HG03108 (cell line): ENCODE measurements around the gene FAM234B.

Source experiments
- ATAC-seq: cut with Tn5 transposase; IDR thresholded peaks from one replicate; pipeline ENCODE4 v1.9.1; 2021; ENCODE audit warnings: moderate library complexity; ENCODE audit not compliant: unreplicated experiment

The FAM234B gene

GRCh38 chr12:13044002-13044905, at the start of gene FAM234B:
Gene FAM234B (plus strand): TSS chr12:13044381. CDS start chr12:13044404, 23 bp downstream.
- ATAC-seq = peak; percentile 92

DNA sequence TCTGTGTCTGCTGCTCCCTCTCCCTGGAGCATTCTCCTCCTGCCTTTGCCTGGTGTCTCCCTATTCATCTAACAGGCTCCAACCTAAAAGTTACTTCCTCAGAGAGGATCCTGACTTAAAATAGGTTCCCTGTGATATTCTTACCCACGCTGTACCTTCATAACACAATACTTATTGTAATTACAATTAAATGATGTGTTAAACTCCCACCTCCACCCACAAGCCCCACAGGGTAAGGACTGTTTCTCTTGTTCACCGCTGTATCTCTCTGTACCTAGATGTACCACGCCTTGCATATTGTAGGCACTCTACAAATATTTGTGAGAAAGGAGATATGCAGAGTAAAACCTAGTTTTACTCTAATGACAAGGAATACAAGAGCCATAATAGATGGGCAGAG, 49.1 kb upstream of the FAM234B start:
- no peak for ATAC-seq

GRCh38 chr12:12996209-12996608, 48.0 kb upstream of the FAM234B start:
- ATAC-seq = no peak

DNA sequence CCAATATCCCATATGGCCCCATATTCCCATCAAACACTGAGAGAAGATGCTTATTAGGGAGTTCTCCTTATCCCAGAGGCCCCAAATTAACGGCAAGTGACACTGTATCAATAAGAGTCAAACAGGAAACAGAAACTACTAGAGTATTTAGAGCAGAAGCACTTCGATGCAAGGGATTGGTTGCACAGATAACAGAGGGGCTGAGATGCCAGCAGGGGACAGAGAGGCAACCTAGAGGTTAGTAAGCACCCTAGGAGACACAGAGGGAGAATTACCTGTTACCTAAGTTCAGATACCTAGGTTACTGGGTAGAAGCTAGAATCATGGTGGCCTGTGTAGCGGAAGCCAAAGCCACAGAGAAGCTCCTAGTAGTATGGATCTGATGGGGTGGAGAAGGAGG, 47.0 kb upstream of the FAM234B start:
- ATAC-seq = no peak

GRCh38 chr12:12997734-12998133, 46.4 kb upstream of the FAM234B start:
- no peak for ATAC-seq

GRCh38 chr12:12998248-12998647, 45.9 kb upstream of the FAM234B start:
- ATAC-seq = no peak

DNA sequence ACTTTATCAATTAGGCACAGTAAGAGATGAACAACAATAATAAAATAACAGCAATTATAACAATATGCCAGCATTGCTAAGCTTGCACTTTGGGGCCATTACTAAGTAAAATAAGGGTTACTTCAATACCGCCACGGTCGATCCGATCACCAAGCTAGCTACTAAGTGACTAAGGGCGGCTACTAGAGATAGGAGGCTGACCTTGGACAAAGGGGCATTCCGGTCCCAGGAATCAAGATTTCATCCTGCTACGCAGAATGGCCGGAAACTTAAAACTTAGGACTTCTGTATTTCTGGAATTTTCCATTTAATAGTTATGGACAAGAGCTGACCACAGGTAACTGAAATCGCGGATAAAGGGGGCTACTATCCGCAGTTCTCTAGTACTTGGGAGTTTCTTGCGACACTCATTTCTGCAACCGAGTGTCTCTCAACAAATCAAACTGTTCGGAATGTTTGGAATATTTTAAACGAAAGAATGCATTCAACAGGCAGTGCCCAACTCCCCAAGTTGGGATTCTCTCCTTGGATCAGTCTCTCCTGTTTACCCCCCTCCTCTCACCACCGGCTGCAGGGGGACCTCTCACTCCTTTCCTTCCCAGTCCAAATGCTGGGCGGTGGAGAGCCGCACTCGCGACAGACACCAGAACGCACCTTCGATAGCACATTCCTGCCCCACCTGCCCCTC, 44.8 kb upstream of the FAM234B start:
- no peak for ATAC-seq

GRCh38 chr12:12999959-13000615, 44.1 kb upstream of the FAM234B start, which contains the start of gene HEBP1:
Gene HEBP1 (minus strand): TSS chr12:13000265. CDS start chr12:13000114, 151 bp downstream.
- ATAC-seq = peak; percentile 86

GRCh38 chr12:13000616-13000924, 43.6 kb upstream of the FAM234B start:
- ATAC-seq = peak; percentile 6

DNA sequence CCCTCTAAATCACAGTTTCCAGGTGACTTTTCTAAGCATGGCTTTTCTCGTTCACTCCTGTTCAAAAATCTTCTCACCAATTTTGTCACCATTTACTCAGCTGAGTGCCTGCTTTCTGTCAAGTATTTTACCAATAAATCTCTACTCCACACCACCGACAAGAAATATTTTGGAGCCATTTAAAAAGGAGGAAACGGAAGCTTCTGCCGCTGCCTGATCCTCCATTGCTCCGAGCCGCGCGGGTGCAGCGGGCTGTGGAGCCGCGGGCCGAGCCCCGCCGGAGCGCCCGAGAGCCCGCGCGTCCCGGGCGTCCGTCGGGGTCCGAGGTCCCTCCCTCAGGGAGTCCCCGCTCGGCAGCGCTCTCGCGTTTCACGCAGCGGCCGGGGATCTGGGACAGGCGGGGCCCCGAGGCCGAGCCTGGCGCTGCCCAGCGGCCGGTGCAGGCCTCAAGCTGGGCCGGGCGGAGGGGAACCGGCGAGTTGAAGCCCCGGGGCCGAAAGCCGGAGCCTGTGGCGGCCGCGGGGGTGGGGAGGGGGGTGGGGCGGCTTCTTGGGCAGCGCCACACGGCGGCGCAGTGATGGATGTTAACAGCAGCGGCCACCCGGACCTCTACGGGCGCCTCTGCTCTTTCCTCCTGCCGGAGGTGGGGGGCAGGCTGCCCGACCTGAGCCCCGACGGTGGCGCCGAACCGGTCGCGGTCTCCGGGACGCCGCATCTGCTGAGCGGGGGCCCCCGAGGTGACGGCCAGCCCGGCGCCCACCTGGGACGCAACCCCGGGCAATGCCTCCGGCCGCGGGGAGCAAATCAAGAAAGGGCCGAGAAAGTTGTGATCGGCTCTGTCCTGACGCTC, 43.0 kb upstream of the FAM234B start:
- ATAC-seq = no peak

- no peak for ATAC-seq
Observed at GRCh38 chr12:13001775-13002040, 42.5 kb upstream of the FAM234B start.

DNA sequence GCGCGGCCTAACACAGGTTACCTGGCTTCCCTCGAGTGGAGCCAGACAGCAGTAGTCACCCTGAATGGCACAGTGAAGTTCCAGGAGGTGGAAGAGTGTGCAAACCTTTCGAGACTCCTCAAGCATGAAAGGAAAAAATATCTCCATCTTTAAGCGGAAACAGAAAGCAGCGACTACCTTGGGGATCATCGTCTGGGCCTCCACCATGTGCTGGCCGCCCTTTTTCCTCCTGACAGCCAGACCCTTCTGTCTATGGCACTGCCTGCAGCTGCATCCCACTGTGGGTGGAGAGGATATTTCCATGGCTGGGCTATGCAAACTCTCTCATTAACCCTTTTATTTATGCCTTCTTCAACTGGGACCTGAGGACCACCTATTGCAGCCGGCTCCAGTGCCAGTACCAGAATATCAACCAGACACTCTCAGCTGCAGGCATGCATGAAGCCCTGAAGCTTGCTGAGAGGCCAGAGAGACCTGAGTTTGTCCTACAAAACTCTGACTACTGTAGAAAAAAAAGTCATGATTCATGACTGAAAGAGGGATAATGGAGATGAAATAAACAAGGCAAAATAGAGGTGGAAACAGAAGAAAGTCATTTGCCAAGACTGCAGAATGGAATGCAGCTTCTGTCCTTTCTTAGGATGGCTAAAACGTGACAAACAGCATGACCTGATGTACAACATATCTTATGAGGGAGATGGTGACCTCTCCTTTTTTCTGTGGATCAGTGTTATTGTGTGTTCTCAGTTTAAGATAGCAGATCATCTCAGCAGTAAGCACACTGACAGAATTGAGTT, 41.7 kb upstream of the FAM234B start:
- ATAC-seq = no peak

GRCh38 chr12:13004361-13004760, 39.8 kb upstream of the FAM234B start:
- ATAC-seq = no peak

DNA sequence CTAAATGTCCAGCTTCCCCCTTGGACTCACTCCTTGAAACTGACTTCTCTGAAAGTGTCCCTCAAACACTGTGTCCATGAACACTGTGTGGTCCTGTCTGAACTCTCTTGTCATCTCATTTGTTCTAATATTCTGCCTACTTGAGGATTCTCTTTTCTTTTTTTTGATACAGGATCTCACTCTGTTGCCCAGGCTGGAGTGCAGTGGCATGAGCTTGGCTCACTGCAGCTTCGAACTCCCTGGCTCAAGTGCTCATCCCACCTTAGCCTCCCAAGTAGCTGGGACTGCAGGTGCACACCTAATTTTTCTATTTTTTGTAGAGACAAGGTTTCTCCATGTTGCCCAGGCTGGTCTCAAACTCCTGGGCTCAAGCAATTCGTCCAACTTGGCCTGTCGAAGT, 39.2 kb upstream of the FAM234B start:
- no peak for ATAC-seq

DNA sequence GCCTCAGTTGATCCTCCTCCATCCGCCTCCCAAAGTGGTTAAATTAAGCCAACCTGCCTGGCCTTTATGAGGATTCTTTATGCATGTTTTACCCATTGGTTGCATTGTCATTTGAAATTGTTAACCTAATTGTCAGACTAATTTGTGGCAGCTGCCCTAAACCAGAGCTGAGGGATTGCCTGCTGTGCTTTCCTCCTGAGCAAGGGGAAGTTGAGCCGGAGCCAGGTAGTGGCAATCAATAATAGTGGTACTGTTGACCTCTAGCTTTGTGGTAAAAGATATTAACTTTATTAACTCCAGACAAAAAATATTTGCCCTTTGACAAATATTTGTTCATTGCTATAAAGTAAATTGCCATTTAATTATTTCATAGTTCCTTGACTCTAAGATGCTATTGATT, 38.5 kb upstream of the FAM234B start:
- ATAC-seq = no peak

DNA sequence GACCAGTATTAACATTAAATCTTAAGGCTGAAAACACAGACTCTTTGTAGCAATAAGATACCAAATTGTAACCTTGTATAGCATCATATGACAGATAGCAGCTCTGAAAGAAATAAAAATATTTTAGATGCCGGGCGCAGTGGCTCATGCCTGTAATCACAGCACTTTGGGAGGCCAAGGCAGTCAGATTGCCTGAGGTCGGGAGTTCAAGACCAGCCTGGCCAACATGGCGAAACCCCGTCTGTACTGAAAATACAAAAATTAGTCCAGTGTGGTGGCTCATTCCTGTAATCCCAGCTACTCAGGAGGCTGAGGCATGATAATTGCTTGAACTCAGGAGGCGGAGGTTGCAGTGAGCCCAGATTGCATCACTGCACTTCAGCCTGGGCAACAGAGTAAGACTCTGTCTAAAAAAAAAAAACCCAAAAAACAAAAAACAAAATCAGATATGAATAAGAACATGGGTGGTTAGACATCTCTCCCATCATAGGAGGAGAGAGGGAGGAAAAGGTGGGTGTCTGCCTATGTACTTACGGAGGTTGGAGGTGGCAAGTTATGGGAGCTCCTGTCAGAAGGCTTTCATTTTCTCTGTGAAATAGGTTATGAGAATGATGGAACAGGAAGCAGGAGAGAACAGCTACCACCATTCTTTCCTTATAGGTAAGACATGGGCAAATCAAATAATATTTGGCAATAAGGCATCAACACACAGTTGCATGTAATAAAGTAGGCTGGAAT, 36.5 kb upstream of the FAM234B start:
- no peak for ATAC-seq

GRCh38 chr12:13008741-13009380, 35.3 kb upstream of the FAM234B start:
- ATAC-seq = no peak

DNA sequence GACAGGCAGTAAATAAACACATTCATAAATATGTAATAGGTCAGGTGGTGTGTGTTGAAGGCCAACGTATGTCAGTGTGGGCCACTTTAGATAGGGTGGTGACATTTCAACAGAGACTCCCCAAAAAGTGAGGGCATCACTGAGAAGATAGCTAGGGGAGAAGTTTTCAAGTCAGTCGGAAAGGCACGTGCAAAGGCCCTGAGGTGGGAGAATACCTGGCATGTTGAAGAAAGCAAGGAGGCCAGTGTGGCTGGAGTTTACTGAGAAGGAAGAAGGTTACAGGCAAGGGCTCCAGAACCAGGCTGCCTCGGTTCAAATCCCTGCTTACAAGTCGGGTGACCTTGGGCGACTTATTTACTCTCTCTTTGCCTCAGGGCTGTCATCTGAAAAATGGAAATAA, 33.1 kb upstream of the FAM234B start:
- no peak for ATAC-seq

DNA sequence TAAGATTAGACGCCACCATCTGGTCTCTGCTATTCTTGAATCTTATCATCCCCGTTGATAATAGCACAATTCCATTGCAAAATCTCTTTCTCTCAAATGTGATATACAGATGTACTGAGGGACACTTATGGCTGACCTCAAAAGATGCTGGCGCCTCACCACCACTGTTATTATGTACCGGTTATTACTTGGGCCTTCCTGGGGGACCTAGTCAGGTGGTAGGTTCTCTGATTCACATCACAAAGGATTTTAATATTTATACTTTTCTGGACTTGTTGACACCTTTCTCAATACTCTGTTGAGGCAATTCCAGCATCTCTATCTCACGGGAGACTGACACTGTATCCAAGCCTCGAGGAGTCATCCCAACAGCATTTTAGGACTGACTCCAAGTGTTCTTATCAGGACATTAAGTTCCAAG, 21.3 kb upstream of the FAM234B start:
- no peak for ATAC-seq
